Middle frontal gyrus (tissue), 1 donor: ENCODE data around the gene PIGA.
"Not testable (repeated sequence)": the region's sequence is repeated elsewhere in the genome, so short reads cannot be mapped to it uniquely, and the experiment has no call there.

Source experiments
- DNase-seq: peaks from one replicate; pipeline ENCODE4 v3.0.0-alpha.2; 2015; ENCODE audit warnings: low spot score; ENCODE audit errors: extremely low spot score

Gene PIGA

GRCh38 chrX:15320297-15320696 lies 15.0 kb downstream of the PIGA start:
- DNase-seq: no peak

- peak; percentile 11 for DNase-seq
Observed at GRCh38 chrX:15319075-15319474, 16.2 kb downstream of the PIGA start.

- DNase-seq: no peak
Observed at GRCh38 chrX:15315509-15315908, 19.8 kb downstream of the PIGA start, which contains the start of gene ASB11. ASB11 (minus strand) TSS chrX:15315640; CDS start chrX:15315605, 35 bp downstream.

- DNase-seq: no peak
Observed at GRCh38 chrX:15314472-15314871, 20.9 kb downstream of the PIGA start.

- DNase-seq: no peak
Observed at GRCh38 chrX:15311119-15311518, 24.2 kb downstream of the PIGA start.

GRCh38 chrX:15310117-15310516 lies 25.2 kb downstream of the PIGA start:
- no peak for DNase-seq

GRCh38 chrX:15305899-15306298 lies 29.4 kb downstream of the PIGA start:
- not testable (repeated sequence) for DNase-seq

- no peak for DNase-seq
Observed at GRCh38 chrX:15301924-15302323, 33.4 kb downstream of the PIGA start.

- DNase-seq: no peak
Observed at GRCh38 chrX:15299941-15300851, 35.1 kb downstream of the PIGA start.

GRCh38 chrX:15298780-15299179 lies 36.5 kb downstream of the PIGA start:
- DNase-seq: no peak

GRCh38 chrX:15298201-15298600 lies 37.1 kb downstream of the PIGA start:
- no peak for DNase-seq

- no peak for DNase-seq
Observed at GRCh38 chrX:15293451-15293850, 41.9 kb downstream of the PIGA start.

- no peak for DNase-seq
Observed at GRCh38 chrX:15292861-15293260, 42.5 kb downstream of the PIGA start.

- DNase-seq: no peak
Observed at GRCh38 chrX:15277604-15278003, 57.7 kb downstream of the PIGA start.

- DNase-seq: no peak
Observed at GRCh38 chrX:15274946-15275345, 60.4 kb downstream of the PIGA start.

GRCh38 chrX:15273275-15273674 lies 62.0 kb downstream of the PIGA start:
- DNase-seq: not testable (repeated sequence)

- DNase-seq: no peak
Observed at GRCh38 chrX:15271757-15272156, 63.6 kb downstream of the PIGA start.

- no peak for DNase-seq
Observed at GRCh38 chrX:15269618-15270521, 65.5 kb downstream of the PIGA start, which contains the start of gene ASB9. ASB9 (minus strand) TSS chrX:15270083; CDS start chrX:15269874, 209 bp downstream.
